Measurements from ENCODE around the gene ITGA6. TPM values are rescaled to one million over a fixed set of nuclear protein-coding genes. Genes with fewer than 3 reads are reported as not detected.

The ITGA6 gene
- total and polyA plus RNA-seq, 2 experiments from 2014 or later = 32.9 to 124 TPM

- TF ChIP-seq ZNF462 (CRISPR knock-in tag; IDR thresholded peaks at IDR 0.05) (no peak), JUNB (IDR thresholded peaks at IDR 0.05; ENCODE audit: unreplicated experiment) (no peak), ZNF331 (CRISPR knock-in tag; IDR thresholded peaks at IDR 0.05; ENCODE audit: low read depth) (no peak), NANOG (IDR thresholded peaks at IDR 0.05; ENCODE audit: borderline replicate concordance) (no peak), REST (IDR thresholded peaks at IDR 0.05; ENCODE audit: unreplicated experiment) (no peak)
These were observed 37.6 kb upstream of the ITGA6 start (continued) for GRCh38 chr2:172389685-172390339.

All from GM23338 (cell line).